H7 (cell line): ENCODE results near the gene C17orf58. TPM values are rescaled to one million over a fixed set of nuclear protein-coding genes. Genes with fewer than 3 reads are reported as not detected.
"Not testable (repeated sequence)": the region's sequence is repeated elsewhere in the genome, so short reads cannot be mapped to it uniquely, and the experiment has no call there.

ENCODE experiments used
- DNase-seq: peaks from one replicate; pipeline ENCODE4 v3.0.0; 2012
- H3K27me3 ChIP-seq: 2 replicates; pipeline ENCODE4 v1.6.0; 2011; ENCODE audit warnings: mild to moderate bottlenecking, low read length; ENCODE audit not compliant: control insufficient read depth, insufficient read depth
- H3K36me3 ChIP-seq: replicated peaks from 2 replicates; pipeline ENCODE4 v1.5.1; 2011; ENCODE audit warnings: low read length; ENCODE audit not compliant: control insufficient read depth, insufficient read depth
- H3K4me3 ChIP-seq: 2 replicates; pipeline ENCODE4 v1.5.1; 2011; ENCODE audit warnings: low read depth, mild to moderate bottlenecking, control low read depth, low read length, moderate library complexity; ENCODE audit not compliant: insufficient read depth
- total RNA-seq: library from RNA; depleted of rRNA; stranded (reverse); fragments of >200 nt; shearing (Covaris generic); gene quantifications from 2 replicates; pipeline ENCODE4 v1.2.3, GENCODE V29; 2014; rRNA removed

C17orf58 gene
- total RNA-seq: 55.8 and 57.0 TPM in 2 replicates

DNA sequence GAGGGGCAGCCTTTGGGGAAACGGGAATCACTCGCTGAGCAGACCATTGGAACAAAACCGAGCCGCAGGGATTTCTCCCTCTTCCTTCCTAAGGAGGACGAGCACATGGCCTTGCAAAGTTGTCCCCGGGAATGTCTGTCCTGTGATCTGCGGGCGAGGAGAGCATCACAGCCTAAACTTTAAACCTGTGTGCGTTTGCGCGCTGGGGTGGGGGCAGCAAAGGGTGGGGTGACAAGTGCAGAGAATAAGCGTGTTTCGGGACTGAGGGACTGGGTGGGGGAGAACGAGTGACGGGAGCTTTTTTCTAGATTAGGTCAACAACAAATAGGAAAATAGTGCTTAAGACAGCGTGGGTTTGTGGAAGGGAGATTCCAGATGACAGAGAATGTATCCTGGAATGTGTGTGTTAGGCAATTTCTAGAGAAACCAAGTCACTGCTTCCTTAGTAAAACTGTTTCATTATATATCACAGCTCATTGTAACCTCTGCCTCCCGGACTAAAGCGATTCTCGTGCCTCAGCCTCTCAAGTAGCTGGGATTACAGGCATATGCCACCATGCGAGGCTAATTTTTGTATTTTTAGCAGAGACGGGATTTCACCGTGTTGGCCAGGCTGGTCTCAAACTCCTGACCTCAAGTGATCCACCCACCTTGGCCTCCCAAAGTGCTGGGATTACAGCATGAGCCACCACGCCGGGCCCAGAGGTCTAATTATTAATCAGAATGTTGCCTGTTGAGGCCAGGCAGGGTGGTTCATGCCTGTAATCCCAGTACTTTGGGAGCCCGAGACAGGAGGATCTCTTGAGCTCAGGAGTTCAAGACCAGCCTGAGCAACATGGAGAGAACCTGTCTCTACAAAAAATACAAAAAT, at the start of gene C17orf58:
TSS of gene C17orf58 (minus strand) at position 169 of the 871 bp plus-strand sequence. CDS start 271 bp downstream, outside the sequence.
- H3K27me3 ChIP-seq: peaks cover 15% of the 10 kb centered on the region
- DNase-seq: peak; percentile 50
- peak within 1 kb of the TSS; percentile 58 for H3K4me3 ChIP-seq
- H3K36me3 ChIP-seq: not testable (repeated sequence)

DNA sequence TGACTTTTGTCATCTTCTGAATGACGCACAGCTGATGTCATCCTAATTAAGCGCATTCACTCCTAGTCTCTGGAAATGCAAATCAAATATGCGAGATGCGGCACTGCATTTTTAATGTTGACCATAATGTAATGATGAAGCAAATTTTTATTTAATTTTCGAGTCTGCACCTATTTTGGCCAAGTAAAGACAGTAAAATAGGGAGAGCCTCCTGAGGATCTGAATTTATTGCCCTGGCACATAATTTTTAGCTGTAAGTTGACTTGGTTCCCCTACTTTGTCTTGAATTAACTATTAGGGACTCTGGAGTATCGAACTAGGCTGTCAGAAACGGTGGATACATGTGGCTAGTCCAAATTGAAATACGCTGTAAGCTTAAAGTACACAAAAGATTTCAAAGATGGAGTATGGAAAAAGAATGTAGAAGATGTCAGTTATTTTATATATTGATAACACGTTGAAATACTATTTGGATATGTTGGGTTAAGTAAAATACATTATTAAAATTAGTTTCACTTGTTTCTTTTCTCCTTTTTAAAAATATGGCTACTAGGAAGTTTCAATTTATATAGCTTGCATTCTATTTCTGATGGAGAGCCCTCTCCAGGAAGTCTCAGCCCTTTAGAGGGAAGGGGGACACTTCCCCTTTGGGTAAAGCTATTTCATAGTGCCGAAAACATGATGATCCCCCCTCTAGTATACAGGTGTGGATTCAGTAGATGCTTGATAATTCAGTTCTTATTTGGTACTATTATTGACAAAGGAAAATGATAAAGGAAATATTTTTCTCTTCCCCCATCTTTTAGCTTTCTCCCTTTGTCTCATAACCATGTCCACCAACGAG, 40.3 kb upstream of the C17orf58 start:
- Histone ChIP-seq H3K27me3 (no peaks in the 10 kb centered on the region), H3K4me3 (peak overlapping the region; percentile 100), H3K36me3 (peaks cover 28% of the 10 kb centered on the region)
- DNase-seq: no peak

DNA sequence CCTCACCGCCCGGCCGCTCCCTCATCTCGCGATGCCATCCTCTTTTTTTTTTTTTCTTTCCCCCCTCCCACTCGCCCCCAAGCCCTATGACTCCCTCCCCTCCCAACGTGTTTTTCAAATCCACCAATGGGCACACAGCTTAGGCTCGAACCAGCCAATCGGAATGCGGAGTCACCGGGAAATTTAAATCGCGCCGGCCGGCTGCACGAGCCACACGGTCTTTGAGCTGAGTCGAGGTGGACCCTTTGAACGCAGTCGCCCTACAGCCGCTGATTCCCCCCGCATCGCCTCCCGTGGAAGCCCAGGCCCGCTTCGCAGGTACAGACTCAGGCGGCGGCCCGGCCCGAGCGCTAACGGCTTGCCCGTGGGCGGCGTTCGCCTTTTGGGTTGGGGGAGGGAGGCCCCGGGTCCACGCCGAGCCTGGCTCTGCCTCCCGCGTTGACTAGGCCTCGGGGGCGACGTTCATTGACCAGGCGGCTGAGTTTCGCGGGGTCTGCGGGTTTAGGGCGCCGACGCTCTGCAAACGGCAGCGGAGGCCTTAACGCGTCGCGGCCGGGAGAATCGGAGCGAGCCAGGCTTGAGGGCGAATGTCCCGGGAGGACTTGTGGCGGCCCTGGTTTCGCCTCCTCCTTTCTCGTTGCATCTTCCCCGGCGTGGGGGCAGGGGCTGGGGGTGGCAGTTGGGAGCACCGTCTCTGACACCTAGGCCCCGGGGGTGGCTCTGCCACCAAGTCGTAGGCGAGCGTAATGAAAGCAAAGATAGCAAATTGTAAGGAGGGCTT, 39.4 kb upstream of the C17orf58 start, which contains the start of gene KPNA2:
TSS of gene KPNA2 (plus strand) at position 213 of the 781 bp plus-strand sequence. CDS start 1,398 bp downstream, outside the sequence.
- DNase-seq: peak; percentile 96
- peak within 1 kb of the TSS; percentile 100 for H3K4me3 ChIP-seq
- peaks cover 22% of the 10 kb centered on the region for H3K36me3 ChIP-seq
- H3K27me3 ChIP-seq: no peaks in the 10 kb centered on the region

DNA sequence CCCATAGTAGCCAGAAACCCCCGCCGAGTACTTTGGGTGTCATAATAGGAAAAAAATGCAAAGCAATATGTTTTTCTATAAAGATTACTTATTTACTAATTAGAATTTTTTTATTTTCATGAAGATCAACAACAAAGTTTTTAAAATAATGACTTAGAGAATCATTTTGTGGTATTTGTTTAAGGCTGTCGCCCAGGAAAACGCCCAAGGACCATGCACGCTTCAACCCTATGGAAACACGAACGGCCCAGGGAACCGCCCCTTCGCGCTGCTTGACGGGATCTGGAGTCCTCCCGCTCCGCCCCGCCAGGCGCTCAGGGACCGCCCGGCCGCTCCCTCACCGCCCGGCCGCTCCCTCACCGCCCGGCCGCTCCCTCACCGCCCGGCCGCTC, 38.9 kb upstream of the C17orf58 start:
- Histone ChIP-seq H3K4me3 (no peak overlapping the region), H3K27me3 (no peaks in the 10 kb centered on the region), H3K36me3 (peaks cover 17% of the 10 kb centered on the region)
- no peak for DNase-seq

DNA sequence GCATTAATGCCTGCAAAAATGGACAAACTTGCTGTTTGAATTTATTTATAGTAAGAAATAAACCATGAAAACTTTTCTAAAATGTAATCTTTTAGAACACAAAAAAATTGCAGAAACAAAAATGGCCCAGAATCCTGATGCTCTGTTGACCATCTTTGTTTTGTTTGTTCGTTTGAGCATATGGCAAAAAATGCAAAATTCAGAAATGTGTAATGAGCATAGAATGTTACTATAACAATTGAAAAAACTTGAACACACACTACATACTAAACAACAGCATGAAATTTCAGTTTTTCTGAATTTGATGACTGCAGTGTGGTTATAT, 38.1 kb upstream of the C17orf58 start:
- Histone ChIP-seq H3K4me3 (no peak overlapping the region), H3K27me3 (no peaks in the 10 kb centered on the region), H3K36me3 (peaks cover 14% of the 10 kb centered on the region)
- DNase-seq: no peak

DNA sequence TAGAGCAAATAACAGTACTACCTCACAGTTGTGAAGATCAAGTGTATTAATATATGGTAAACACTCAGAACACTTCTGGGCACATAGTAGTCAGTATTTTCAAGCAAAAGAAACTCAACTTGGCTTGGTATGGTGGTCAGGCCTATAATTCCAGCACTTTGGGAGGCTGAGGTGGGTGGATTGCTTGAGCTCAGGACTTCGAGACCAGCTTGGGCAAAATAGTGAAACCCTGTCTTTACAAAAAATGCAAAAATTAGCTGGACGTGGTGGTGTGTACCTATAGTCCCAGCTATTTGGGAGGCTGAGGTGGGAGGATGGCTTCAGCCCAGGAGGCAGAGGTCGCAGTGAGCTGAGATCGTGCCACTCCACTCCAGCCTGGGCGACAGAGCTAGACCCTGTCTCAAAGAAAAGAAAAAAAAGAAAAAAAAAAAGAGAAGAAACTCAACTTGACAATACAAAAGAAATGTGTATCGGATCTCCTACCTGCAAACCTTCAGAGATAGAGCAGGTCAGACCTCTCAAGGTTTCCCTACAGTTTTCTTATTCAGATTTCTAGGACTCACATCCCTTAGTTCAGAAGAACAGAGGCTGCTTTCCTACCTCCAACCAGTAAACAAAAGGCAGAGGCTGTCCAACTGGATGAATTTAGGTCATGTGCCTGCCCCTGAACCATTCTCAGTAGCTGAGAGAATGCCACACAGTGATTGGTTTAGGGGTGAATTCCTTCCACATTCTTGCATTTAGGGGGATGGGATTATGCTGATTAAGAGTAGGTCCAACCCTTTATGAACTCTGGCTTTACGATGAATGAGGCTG, 37.6 kb upstream of the C17orf58 start:
- H3K27me3 ChIP-seq: no peaks in the 10 kb centered on the region
- H3K36me3 ChIP-seq: peaks cover 10% of the 10 kb centered on the region
- DNase-seq: peak; percentile 87
- H3K4me3 ChIP-seq: no peak overlapping the region

DNA sequence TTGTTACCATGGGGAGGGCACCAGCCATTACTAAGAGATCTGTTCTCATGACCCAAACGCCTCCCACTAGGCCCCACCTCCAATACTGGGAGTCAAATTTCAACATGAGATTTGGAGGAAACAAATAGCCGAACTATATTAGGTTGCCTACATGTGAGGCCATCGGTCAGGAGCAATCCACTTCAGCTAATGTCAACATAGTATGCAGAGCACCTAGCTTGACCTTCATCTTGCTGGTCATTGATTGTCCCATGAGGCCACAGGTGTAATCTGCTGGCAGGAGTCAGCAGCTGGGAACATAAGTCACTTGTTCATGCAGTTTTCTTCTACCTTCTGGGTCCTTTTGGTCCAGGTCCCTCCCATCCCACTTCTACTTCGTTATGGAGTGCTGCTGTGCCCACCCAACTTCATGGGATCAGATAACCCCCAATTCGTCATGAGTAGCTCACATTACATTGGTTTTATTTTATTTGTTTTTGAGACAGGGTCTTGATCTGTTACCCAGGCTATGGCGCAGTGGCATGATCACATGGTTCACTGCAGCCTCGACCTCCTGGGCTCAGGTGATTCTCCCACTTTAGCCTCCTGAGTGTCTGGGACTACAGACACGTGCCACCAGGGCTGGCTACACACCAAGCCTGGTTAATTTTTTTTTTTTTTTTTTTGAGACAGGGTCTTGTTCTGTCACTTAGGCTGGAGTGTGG, 33.4 kb upstream of the C17orf58 start:
- Histone ChIP-seq H3K36me3 (no peaks in the 10 kb centered on the region), H3K27me3 (no peaks in the 10 kb centered on the region), H3K4me3 (no peak overlapping the region)
- DNase-seq: no peak

DNA sequence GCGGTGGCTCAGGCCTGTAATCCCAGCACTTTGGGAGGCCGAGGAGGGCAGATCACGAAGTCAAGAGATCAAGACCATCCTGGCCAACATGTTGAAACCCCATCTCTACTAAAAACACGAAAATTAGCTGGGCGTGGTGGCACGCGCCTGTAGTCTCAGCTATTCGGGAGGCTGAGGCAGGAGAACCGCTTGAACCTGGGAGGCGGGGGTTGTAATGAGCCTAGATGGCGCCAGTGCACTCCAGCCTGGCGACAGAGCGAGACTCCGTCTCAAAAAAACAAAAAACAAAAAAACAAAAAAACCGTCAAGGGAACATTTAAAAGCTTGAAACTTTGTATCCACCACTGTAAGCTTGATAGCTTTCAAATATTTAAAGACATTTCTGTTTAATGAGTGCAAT, 26.3 kb upstream of the C17orf58 start:
- H3K4me3 ChIP-seq, DNase-seq, H3K36me3 ChIP-seq, H3K27me3 ChIP-seq: not testable (repeated sequence)

DNA sequence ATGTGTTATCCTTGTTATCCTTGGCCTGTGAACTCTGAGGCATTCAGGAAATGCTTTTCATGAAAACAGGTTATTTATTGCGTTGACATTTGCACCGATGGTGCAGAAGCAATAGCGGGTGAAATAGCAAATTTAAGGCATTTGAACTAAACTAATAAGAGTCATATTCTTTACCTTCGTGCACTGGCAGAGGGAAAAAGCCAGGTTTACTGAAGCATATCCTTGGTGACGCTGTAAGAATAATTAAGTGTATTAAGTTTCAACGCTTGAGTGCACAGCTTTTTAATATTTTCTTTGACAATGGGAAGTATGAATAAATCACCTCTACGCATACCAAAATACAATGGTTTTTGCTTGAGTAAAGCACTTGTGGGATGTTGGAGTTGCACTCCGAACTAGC, 25.7 kb upstream of the C17orf58 start:
- no peak for DNase-seq
- Histone ChIP-seq H3K4me3 (no peak overlapping the region), H3K36me3 (no peaks in the 10 kb centered on the region), H3K27me3 (no peaks in the 10 kb centered on the region)

DNA sequence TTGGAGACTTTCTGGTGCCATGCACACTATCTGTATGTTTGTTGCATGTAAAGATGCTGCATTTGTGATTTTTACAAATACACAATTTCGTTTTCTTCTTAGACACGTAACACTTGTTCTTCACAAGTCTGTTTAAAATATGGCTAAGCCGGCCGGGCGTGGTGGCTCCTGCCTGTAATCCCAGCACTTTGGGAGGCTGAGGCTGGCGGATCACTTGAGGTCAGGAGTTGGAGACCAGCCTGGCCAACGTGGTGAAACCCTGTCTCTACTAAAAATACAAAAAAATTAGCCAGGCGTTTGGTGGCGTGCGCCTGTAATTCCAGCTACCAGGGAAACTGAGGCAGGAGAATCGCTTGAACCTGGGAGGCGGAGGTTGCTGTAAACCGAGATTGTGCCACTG, 24.5 kb upstream of the C17orf58 start:
- H3K4me3 ChIP-seq: peak overlapping the region; percentile 64
- H3K27me3 ChIP-seq: not testable (repeated sequence)

DNA sequence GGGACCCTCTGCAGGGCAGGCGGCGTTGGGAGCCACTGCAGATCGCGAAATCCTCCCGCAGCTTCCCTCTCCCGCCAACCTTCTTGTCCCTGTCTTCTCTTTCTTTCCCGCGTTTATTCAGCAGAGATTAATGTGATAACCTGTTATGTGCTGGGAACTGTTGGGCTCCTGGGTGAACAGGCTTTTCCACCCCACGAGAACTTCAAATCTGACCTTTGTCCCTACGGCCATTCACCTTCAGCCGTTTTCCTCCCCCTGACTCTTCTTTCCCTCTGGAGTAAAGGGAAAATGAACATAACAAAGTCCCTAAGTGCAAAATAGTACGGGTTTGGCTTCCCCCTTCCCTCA, 24.1 kb upstream of the C17orf58 start:
- Histone ChIP-seq H3K27me3 (no peaks in the 10 kb centered on the region), H3K36me3 (no peaks in the 10 kb centered on the region), H3K4me3 (peak overlapping the region; percentile 64)
- DNase-seq: no peak

More for the DNA sequence above, 24.5 kb upstream of the C17orf58 start:
- not testable (repeated sequence) for DNase-seq, H3K36me3 ChIP-seq

DNA sequence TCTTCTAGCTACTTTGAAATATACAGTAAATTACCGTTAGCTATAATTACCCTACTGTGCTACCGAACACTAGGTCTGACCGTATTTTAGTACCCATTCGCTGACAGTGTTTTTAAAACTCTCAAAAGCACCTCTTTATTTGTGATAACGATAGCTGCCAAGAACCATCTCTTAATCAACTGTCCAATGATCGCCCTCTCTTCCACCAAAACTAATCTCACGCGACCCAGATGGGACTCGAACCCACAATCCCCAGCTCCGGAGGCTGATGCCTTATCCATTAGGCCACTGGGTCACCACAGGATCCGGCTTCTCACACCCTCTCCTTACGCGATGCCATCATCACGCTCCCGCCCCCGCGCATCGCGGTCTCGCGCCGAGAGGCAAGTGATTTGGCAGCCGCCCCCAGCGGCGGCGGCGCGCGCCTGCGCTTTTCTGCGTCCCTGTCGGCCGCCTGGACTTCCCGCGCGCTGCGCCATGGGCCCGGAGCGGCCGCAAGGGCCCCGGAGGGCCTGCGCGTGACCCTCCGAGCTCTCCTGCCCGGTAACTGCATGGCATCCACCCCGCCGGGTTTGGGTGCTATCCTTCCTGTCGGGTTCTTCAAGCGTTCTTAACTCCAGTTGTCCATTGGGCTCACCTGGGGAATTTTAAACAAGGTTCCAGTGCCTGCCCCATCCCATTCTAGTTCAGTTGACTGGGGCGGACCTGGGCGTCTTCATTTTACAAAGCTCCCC, 23.6 kb upstream of the C17orf58 start:
- peak overlapping the region; percentile 64 for H3K4me3 ChIP-seq
- H3K27me3 ChIP-seq: no peaks in the 10 kb centered on the region
- peak; percentile 97 for DNase-seq
- H3K36me3 ChIP-seq: no peaks in the 10 kb centered on the region

DNA sequence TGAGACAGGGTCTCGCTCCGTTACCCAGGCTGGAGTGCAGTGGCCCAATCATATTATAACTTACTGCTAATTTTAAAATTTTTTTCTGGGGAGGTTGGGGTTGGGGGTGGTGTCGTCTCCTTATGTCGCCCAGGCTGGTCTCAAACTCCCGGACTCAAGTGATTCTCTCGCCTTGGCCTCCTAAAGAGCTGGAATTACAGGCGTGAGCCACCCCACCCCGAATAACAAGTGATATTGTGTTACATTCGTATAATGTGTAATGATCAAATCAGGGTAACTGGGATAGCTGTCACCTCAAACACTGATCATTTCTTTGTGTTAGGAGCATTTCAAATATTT, 23.0 kb upstream of the C17orf58 start:
- H3K36me3 ChIP-seq: no peaks in the 10 kb centered on the region
- DNase-seq: no peak
- H3K27me3 ChIP-seq: no peaks in the 10 kb centered on the region
- H3K4me3 ChIP-seq: no peak overlapping the region
